Chondrocyte (in vitro differentiated cells): Measurements from ENCODE around the gene DSCAM. TPM values are rescaled to one million over a fixed set of nuclear protein-coding genes. Genes with fewer than 3 reads are reported as not detected.

Experiments
- DNase-seq: peaks from one replicate; pipeline ENCODE4 v3.0.0; 2021; ENCODE audit warnings: mixed read lengths, low spot score
- H3K27ac Mint-ChIP-seq: one replicate; pipeline ENCODE4 v1.8.0; 2021; ENCODE audit warnings: mild to moderate bottlenecking, moderate library complexity, mixed read lengths; ENCODE audit not compliant: unreplicated experiment
- H3K27me3 Mint-ChIP-seq: 2 replicates; pipeline ENCODE4 v1.8.0; 2021; ENCODE audit warnings: low read depth, mixed read lengths
- H3K36me3 Mint-ChIP-seq: 2 replicates; pipeline ENCODE4 v1.8.0; 2021; ENCODE audit warnings: low read depth, mixed read lengths
- H3K4me1 Mint-ChIP-seq: 2 replicates; pipeline ENCODE4 v1.8.0; 2021; ENCODE audit warnings: low read depth, mild to moderate bottlenecking, mixed read lengths
- H3K4me3 Mint-ChIP-seq: one replicate; pipeline ENCODE4 v1.8.0; 2021; ENCODE audit warnings: mild to moderate bottlenecking, moderate library complexity, mixed read lengths; ENCODE audit not compliant: unreplicated experiment
- H3K9me3 Mint-ChIP-seq: 2 replicates; pipeline ENCODE4 v1.8.0; 2021; ENCODE audit warnings: low read depth, mixed read lengths
- CTCF ChIP-seq: fragments of 200-600 bp; sonication (generic); IDR thresholded peaks from 2 replicates; pipeline ENCODE4 v1.5.0; 2021; ENCODE audit warnings: antibody characterized with exemption, mild to moderate bottlenecking, moderate library complexity
- total RNA-seq: library from RNA; stranded (reverse); gene quantifications from 3 replicates; pipeline ENCODE4 v1.2.1, GENCODE V29; 2021

Gene DSCAM
- total RNA-seq, 1 donor from 2014 or later = not detected

- TF ChIP-seq CTCF = no peak
- Mint-ChIP-seq H3K36me3 (no peaks in the 10 kb centered on the region), H3K27me3 (no peaks in the 10 kb centered on the region), H3K27ac (no peak overlapping the region), H3K4me3 (no peak overlapping the region), H3K4me1 (no peaks in the 10 kb centered on the region), H3K9me3 (peaks cover 27% of the 10 kb centered on the region)
- no peak for DNase-seq
Observed at GRCh38 chr21:40242586-40243265, 604.2 kb downstream of the DSCAM start.

- no peaks in the 10 kb centered on the region for H3K27me3 Mint-ChIP-seq
- H3K9me3 Mint-ChIP-seq = peaks cover 9% of the 10 kb centered on the region
- H3K4me1 Mint-ChIP-seq = no peaks in the 10 kb centered on the region
- no peaks in the 10 kb centered on the region for H3K36me3 Mint-ChIP-seq
- no peak for DNase-seq
- TF ChIP-seq CTCF = no peak
- no peak overlapping the region for H3K27ac Mint-ChIP-seq
- no peak overlapping the region for H3K4me3 Mint-ChIP-seq
Observed at GRCh38 chr21:40235528-40235927, 611.4 kb downstream of the DSCAM start.

GRCh38 chr21:40231979-40232378, 615.0 kb downstream of the DSCAM start:
- Mint-ChIP-seq H3K4me1 (no peaks in the 10 kb centered on the region), H3K27ac (no peak overlapping the region), H3K36me3 (no peaks in the 10 kb centered on the region), H3K4me3 (no peak overlapping the region), H3K27me3 (no peaks in the 10 kb centered on the region), H3K9me3 (peaks cover 13% of the 10 kb centered on the region)
- no peak for DNase-seq
- no peak for TF ChIP-seq CTCF

GRCh38 chr21:40227096-40227495, 619.9 kb downstream of the DSCAM start:
- Mint-ChIP-seq H3K27me3 (no peaks in the 10 kb centered on the region), H3K36me3 (no peaks in the 10 kb centered on the region), H3K9me3 (peaks cover 33% of the 10 kb centered on the region), H3K27ac (no peak overlapping the region), H3K4me3 (no peak overlapping the region), H3K4me1 (no peaks in the 10 kb centered on the region)
- no peak for DNase-seq
- no peak for TF ChIP-seq CTCF

- TF ChIP-seq CTCF = no peak
- no peak for DNase-seq
- H3K27me3 Mint-ChIP-seq = no peaks in the 10 kb centered on the region
- H3K9me3 Mint-ChIP-seq = peaks cover 14% of the 10 kb centered on the region
- no peak overlapping the region for H3K27ac Mint-ChIP-seq
- H3K4me1 Mint-ChIP-seq = no peaks in the 10 kb centered on the region
- no peaks in the 10 kb centered on the region for H3K36me3 Mint-ChIP-seq
- no peak overlapping the region for H3K4me3 Mint-ChIP-seq
Observed at GRCh38 chr21:40215941-40216340, 631.0 kb downstream of the DSCAM start.
